WERI-Rb-1 (cell line): Measurements from ENCODE around the gene ZNF653.

Experiments
- DNase-seq: peaks from one replicate; pipeline ENCODE4 v3.0.0-alpha.2; 2020
- H3K27ac ChIP-seq: fragments of 250-450 bp; sonication (Bioruptor Pico); 2 replicates; pipeline ENCODE4 v1.5.1; 2020; ENCODE audit warnings: mild to moderate bottlenecking, moderate library complexity
- H3K27me3 ChIP-seq: fragments of 250-450 bp; sonication (Bioruptor Pico); 2 replicates; pipeline ENCODE4 v1.5.1; 2021; ENCODE audit warnings: mild to moderate bottlenecking, low read depth, moderate library complexity; ENCODE audit not compliant: insufficient read depth, severe bottlenecking
- H3K36me3 ChIP-seq: fragments of 250-450 bp; sonication (Bioruptor Pico); 2 replicates; pipeline ENCODE4 v1.5.1; 2020; ENCODE audit warnings: mild to moderate bottlenecking, moderate library complexity
- H3K4me3 ChIP-seq: 2 replicates; pipeline ENCODE4 v1.5.1; 2011; ENCODE audit warnings: low read depth, mild to moderate bottlenecking, control low read depth, low read length
- H3K9me3 ChIP-seq: fragments of 250-450 bp; sonication (Bioruptor Pico); 2 replicates; pipeline ENCODE4 v1.5.1; 2021; ENCODE audit warnings: mild to moderate bottlenecking, moderate library complexity; ENCODE audit not compliant: severe bottlenecking
- TF ChIP-seq, protein P1 (sequence below): IDR thresholded peaks from 2 replicates; pipeline ENCODE4 v1.5.1; 2011; ENCODE audit warnings: low read depth, mild to moderate bottlenecking, control low read depth, inconsistent platforms, low read length

Gene ZNF653

DNA sequence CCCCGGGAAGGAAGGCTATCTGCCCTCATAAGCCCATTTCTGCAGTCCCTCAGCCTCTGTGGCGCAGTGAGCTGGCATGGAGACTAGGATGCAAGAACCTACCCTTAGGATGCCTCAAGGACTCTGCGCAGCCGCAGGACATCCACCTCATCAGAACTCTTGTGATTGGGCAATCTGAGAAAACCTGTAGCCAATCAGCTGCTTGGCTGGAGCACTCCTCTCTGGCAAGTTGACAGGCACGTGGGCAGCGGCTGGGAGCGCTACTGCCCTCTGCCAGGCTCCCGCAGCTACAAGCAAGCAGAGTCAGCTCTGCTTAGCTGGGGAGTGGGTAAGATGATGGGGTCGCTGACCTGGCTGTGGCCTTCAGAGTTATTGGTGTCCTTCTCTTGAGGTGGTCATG lies 24.8 kb upstream of the ZNF653 start:
- H3K9me3 ChIP-seq = no peaks in the 10 kb centered on the region
- TF ChIP-seq, protein P1, sequence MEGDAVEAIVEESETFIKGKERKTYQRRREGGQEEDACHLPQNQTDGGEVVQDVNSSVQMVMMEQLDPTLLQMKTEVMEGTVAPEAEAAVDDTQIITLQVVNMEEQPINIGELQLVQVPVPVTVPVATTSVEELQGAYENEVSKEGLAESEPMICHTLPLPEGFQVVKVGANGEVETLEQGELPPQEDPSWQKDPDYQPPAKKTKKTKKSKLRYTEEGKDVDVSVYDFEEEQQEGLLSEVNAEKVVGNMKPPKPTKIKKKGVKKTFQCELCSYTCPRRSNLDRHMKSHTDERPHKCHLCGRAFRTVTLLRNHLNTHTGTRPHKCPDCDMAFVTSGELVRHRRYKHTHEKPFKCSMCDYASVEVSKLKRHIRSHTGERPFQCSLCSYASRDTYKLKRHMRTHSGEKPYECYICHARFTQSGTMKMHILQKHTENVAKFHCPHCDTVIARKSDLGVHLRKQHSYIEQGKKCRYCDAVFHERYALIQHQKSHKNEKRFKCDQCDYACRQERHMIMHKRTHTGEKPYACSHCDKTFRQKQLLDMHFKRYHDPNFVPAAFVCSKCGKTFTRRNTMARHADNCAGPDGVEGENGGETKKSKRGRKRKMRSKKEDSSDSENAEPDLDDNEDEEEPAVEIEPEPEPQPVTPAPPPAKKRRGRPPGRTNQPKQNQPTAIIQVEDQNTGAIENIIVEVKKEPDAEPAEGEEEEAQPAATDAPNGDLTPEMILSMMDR = peak; percentile 57
- no peaks in the 10 kb centered on the region for H3K27me3 ChIP-seq
- H3K4me3 ChIP-seq = no peak overlapping the region
- DNase-seq = peak; percentile 86
- H3K27ac ChIP-seq = no peak overlapping the region
- H3K36me3 ChIP-seq = no peaks in the 10 kb centered on the region; the same call in 1 of the 2 replicates

DNA sequence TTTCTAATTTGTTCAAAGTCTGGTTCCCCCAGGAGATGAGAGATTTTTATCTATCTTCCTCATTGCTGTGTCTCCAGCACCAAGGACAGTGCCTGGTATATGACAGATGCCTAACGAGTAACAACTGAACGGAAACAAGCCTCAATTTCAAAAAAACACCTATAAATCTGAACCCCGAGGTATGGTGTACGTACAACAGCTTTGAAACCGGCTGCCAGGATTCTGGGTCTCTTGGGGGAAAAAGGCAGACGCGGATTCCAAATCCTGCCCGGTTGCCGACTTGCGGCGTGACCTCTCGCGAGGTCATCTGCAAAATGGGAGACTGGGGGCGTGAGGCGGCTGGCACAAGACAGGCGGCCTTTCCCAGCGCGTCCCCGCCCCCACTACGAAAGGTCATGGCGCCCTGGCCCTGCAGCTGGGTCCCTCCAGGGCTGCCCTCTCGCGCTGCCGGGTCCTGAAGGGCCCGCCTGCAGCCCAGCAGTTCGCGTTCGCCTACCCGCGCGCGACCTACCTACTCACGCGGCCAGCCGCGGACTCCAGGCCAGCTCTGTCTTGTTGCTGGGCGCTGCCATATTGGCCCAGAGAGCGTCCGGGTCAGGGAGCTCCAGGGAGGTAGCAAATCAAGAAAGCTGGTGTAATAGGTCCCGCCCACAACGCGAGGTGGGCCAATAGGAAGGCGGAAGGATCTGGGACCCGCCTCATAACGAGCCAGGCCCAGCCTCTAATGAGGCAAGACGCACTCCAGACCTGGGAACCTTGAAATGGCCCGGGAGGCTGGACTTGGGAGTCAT lies 23.1 kb upstream of the ZNF653 start, which contains the start of gene ECSIT:
ECSIT (minus strand) TSS at position 584 of the 791 bp plus-strand sequence. CDS start 9,964 bp downstream, outside the sequence.
- peak within 1 kb of the TSS; percentile 71 for H3K4me3 ChIP-seq
- DNase-seq = peak; percentile 98
- TF ChIP-seq, protein P1 = no peak
- peak within 1 kb of the TSS; percentile 94 for H3K27ac ChIP-seq
- H3K36me3 ChIP-seq = peaks cover 2% of the 10 kb centered on the region
- H3K27me3 ChIP-seq = no peaks in the 10 kb centered on the region
- H3K9me3 ChIP-seq = no peaks in the 10 kb centered on the region

DNA sequence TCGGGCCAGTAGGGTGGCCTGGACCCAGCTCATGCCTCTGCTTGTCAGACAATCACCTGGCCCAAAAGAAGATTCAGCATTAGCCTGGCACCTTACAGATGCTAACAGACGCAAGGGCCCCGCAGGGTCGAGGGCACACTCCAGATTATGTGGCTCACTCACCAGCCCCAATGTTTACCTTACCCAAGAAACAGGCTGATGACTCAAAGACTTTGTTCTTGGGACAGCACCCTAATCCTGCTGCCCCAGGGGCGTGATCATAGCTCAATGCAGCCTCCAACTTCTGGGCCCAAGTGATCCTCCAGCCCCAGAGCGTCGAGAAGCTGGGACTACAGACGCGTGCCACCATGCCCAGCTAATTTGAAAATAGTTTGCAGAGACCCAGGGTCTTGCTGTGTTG lies 13.5 kb upstream of the ZNF653 start:
- Histone ChIP-seq H3K27me3 (no peaks in the 10 kb centered on the region), H3K9me3 (no peaks in the 10 kb centered on the region), H3K4me3 (no peak overlapping the region), H3K27ac (no peak overlapping the region), H3K36me3 (peaks cover 20% of the 10 kb centered on the region)
- TF ChIP-seq, protein P1 = no peak
- no peak for DNase-seq

- TF ChIP-seq, protein P1 = no peak
- Histone ChIP-seq H3K9me3 (no peaks in the 10 kb centered on the region), H3K27ac (no peak overlapping the region), H3K36me3 (peaks cover 34% of the 10 kb centered on the region), H3K27me3 (no peaks in the 10 kb centered on the region), H3K4me3 (no peak overlapping the region)
- no peak for DNase-seq
Measured at GRCh38 chr19:11513946-11514345, 8.3 kb upstream of the ZNF653 start.

DNA sequence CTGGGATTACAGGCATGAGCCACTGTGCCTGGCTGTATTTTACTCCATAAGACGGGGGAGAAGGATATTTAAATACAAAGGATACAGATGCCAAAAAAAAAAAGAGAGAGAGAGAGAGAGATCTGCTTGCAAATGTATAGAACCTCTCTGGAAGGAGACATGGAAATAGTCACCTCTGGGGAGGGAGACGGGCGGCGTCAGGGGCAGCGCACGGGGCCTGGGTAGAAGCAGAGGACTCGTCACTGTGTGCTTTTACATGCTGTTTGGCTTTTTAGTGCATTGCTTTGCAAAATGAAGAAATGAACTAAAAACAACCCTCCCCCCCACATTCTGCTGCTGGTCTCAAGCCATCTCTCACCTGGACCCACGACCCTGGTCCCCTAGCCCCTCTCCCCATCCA lies 4.8 kb upstream of the ZNF653 start:
- DNase-seq = no peak
- H3K4me3 ChIP-seq = no peak overlapping the region
- no peak overlapping the region for H3K27ac ChIP-seq
- H3K36me3 ChIP-seq = peaks cover 18% of the 10 kb centered on the region
- no peaks in the 10 kb centered on the region for H3K9me3 ChIP-seq
- H3K27me3 ChIP-seq = no peaks in the 10 kb centered on the region
- TF ChIP-seq, protein P1 = no peak
